Endodermal cell (in vitro differentiated cells): ENCODE results near the gene CUX1. TPM values are rescaled to one million over a fixed set of nuclear protein-coding genes. Genes with fewer than 3 reads are reported as not detected.

Experiments
- DNase-seq: peaks from one replicate; pipeline ENCODE4 v3.0.0-alpha.2; 2017
- H3K27ac ChIP-seq: 2 replicates; pipeline ENCODE4 v1.5.1; 2013; ENCODE audit warnings: mild to moderate bottlenecking, low read depth, low read length, moderate library complexity
- H3K27me3 ChIP-seq: 2 replicates; pipeline ENCODE4 v1.6.1; 2013; ENCODE audit warnings: mild to moderate bottlenecking, low read length, moderate library complexity; ENCODE audit not compliant: insufficient read depth, control insufficient read depth, poor library complexity, severe bottlenecking
- H3K36me3 ChIP-seq: 2 replicates; pipeline ENCODE4 v1.7.0; 2013; ENCODE audit warnings: mild to moderate bottlenecking, low read length, moderate library complexity; ENCODE audit not compliant: control insufficient read depth, insufficient read depth
- H3K4me1 ChIP-seq: one replicate; pipeline ENCODE4 v1.7.0; 2013; ENCODE audit warnings: low read length; ENCODE audit not compliant: control insufficient read depth, insufficient read depth
- H3K4me3 ChIP-seq: 2 replicates; pipeline ENCODE4 v1.5.1; 2013; ENCODE audit warnings: mild to moderate bottlenecking, low read length, moderate library complexity
- H3K9ac ChIP-seq: 2 replicates; pipeline ENCODE4 v1.6.1; 2013; ENCODE audit warnings: mild to moderate bottlenecking, low read length, moderate library complexity; ENCODE audit not compliant: poor library complexity, severe bottlenecking; ENCODE audit errors: extremely low read depth
- H3K9me3 ChIP-seq: 2 replicates; pipeline ENCODE4 v1.6.1; 2013; ENCODE audit warnings: mild to moderate bottlenecking, low read length, moderate library complexity; ENCODE audit not compliant: control insufficient read depth
- H3K27ac Mint-ChIP-seq: 2 replicates; pipeline ENCODE4 v1.8.0; 2020; ENCODE audit warnings: mixed read lengths
- H3K27me3 Mint-ChIP-seq: 2 replicates; pipeline ENCODE4 v1.8.0; 2021; ENCODE audit warnings: mild to moderate bottlenecking, mixed read lengths; ENCODE audit not compliant: insufficient read depth
- H3K36me3 Mint-ChIP-seq: 2 replicates; pipeline ENCODE4 v1.8.0; 2020; ENCODE audit warnings: low read depth, mixed read lengths
- H3K4me1 Mint-ChIP-seq: 2 replicates; pipeline ENCODE4 v1.8.0; 2020; ENCODE audit warnings: mixed read lengths
- H3K4me3 Mint-ChIP-seq: 2 replicates; pipeline ENCODE4 v1.8.0; 2020; ENCODE audit warnings: mild to moderate bottlenecking, moderate library complexity, mixed read lengths
- H3K9me3 Mint-ChIP-seq: 2 replicates; pipeline ENCODE4 v1.8.0; 2020; ENCODE audit warnings: mild to moderate bottlenecking, mixed read lengths
- WGBS, 2 experiments: methylation state at CpG; one replicate each; pipeline versions ENCODE4 v1.1.5 to v1.1.7; 2013; ENCODE audit warnings: missing lambda C conversion rate in 2 of 2, mixed read lengths in 1 of 2; ENCODE audit not compliant: insufficient coverage in 1 of 2, insufficient read length in 1 of 2; 5-methylcytosine and 5-hydroxymethylcytosine counted together
- total RNA-seq, 2 donors: library from RNA; stranded (reverse); fragmentation: NEBNext Ultra II Directional in 1 of 2; extraction: Animal tissue kit (Norgen Biotek cat#: 25700) in 1 of 2; gene quantifications; 2 replicates in 1 of 2; 3 replicates in 1 of 2; pipeline ENCODE4 v1.2.1, GENCODE V29; 2021
- TF ChIP-seq, protein P1 (sequence below): fragments of 200-600 bp; sonication (generic); conservative IDR thresholded peaks from 2 replicates; pipeline ENCODE4 v1.5.0; 2021; ENCODE audit warnings: antibody characterized with exemption, mild to moderate bottlenecking

Gene CUX1
- total RNA-seq, 2 donors from 2014 or later, result 85.1 to 108 TPM

DNA sequence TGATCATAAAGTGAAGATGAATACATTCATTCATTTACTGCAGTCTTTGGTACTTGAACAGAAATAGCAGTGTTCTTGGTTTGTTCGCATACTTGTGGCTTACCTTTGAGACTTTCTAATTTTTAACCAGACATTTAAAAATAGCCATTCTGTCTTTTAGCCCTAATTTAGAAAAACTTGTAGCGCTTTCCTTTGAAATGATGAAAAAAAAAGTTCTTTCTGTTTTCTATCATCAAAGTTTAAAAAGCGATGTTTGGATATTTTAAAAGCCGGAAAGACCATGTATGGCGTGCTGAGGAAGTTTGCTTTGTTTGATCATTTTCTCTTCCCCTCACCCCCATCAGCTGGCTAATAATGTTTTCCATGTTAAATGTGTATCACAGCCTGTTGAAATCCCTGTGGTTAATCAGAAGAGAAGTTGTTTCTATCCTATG lies 116.3 kb downstream of the CUX1 start:
- H3K27me3 ChIP-seq, result no peaks in the 10 kb centered on the region
- Mint-ChIP-seq H3K27ac (peak overlapping the region; percentile 96), H3K9me3 (peaks cover 20% of the 10 kb centered on the region), H3K36me3 (peaks cover 27% of the 10 kb centered on the region), H3K27me3 (no peaks in the 10 kb centered on the region), H3K4me1 (peaks cover 67% of the 10 kb centered on the region), H3K4me3 (peak overlapping the region; percentile 45)
- 79 to 100% methylated on average over 1 to 4 of the region's 5 CpGs for WGBS, 2 experiments
- H3K4me3 ChIP-seq, result peak overlapping the region; percentile 65
- H3K36me3 ChIP-seq, result peaks cover 25% of the 10 kb centered on the region
- peak overlapping the region; percentile 78 for H3K9ac ChIP-seq
- TF ChIP-seq, protein P1, sequence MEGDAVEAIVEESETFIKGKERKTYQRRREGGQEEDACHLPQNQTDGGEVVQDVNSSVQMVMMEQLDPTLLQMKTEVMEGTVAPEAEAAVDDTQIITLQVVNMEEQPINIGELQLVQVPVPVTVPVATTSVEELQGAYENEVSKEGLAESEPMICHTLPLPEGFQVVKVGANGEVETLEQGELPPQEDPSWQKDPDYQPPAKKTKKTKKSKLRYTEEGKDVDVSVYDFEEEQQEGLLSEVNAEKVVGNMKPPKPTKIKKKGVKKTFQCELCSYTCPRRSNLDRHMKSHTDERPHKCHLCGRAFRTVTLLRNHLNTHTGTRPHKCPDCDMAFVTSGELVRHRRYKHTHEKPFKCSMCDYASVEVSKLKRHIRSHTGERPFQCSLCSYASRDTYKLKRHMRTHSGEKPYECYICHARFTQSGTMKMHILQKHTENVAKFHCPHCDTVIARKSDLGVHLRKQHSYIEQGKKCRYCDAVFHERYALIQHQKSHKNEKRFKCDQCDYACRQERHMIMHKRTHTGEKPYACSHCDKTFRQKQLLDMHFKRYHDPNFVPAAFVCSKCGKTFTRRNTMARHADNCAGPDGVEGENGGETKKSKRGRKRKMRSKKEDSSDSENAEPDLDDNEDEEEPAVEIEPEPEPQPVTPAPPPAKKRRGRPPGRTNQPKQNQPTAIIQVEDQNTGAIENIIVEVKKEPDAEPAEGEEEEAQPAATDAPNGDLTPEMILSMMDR, result no peak
- peaks cover 32% of the 10 kb centered on the region for H3K4me1 ChIP-seq
- no peak for DNase-seq
- no peak overlapping the region for H3K27ac ChIP-seq
- H3K9me3 ChIP-seq, result peaks cover 17% of the 10 kb centered on the region

DNA sequence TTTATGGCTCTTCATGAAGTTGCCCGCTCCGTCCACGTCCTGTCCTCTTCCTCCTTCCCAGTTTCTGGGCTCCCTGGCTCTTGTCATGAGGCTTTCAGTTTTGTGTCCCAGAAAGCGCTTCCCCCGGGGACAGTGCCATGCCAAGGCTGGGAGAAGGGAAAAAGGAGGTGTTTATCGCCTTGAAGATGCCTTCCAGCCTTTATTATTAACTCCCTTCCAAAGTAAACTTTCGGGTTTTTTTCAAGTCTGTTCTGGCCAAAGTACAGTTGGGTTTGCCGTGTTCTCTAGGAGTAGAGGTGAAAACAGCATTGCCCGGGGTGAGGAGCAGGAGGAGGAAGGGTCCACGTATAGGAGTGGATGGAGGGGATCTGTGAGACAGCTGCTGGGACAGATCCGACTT lies 117.2 kb downstream of the CUX1 start:
- H3K9me3 ChIP-seq, result peaks cover 10% of the 10 kb centered on the region
- WGBS, 2 experiments, result 39 to 80% methylated on average over 1 to 11 of the region's 11 CpGs
- H3K36me3 ChIP-seq, result peaks cover 24% of the 10 kb centered on the region
- H3K4me1 Mint-ChIP-seq, result peaks cover 67% of the 10 kb centered on the region
- no peaks in the 10 kb centered on the region for H3K27me3 ChIP-seq
- peak overlapping the region; percentile 45 for H3K4me3 Mint-ChIP-seq
- H3K36me3 Mint-ChIP-seq, result peaks cover 27% of the 10 kb centered on the region
- H3K4me1 ChIP-seq, result peaks cover 32% of the 10 kb centered on the region
- H3K27ac Mint-ChIP-seq, result peak overlapping the region; percentile 96
- H3K4me3 ChIP-seq, result peak overlapping the region; percentile 65
- TF ChIP-seq, protein P1, result no peak
- DNase-seq, result peak; percentile 84
- H3K27me3 Mint-ChIP-seq, result no peaks in the 10 kb centered on the region
- peak overlapping the region; percentile 78 for H3K9ac ChIP-seq
- H3K9me3 Mint-ChIP-seq, result peaks cover 19% of the 10 kb centered on the region
- H3K27ac ChIP-seq, result peak overlapping the region; percentile 40

DNA sequence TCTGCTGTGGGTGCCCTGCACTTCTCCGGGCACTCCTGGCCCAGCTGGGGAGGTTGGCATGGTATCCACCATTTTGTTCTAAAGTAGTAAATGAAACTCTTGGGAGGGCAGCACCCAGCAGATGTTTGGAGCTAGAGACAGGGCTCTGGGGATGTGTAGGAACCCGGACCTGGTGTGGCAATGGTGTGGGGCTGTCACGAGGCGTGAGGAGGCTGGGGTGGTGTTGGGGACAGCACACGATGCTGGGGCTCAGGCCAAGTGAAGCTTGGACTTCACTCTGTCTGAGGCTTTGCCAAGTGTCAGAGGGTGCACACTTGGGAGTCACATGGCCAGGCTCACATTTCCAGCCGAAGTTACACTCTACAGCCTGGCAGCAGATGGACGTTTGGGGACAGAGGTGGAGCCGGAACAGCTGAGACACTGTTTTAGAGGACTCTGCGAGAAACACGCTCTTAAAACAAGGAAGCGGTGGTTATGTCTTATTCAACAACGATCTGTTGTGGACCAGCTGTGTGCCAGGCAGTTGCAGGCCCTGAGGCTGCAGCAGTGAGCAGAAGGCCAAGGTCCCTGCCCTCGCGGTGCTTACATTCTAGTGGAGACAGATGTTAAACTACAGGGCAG lies 118.2 kb downstream of the CUX1 start:
- Mint-ChIP-seq H3K4me1 (peaks cover 69% of the 10 kb centered on the region), H3K9me3 (peaks cover 9% of the 10 kb centered on the region), H3K27ac (peak overlapping the region; percentile 96), H3K27me3 (no peaks in the 10 kb centered on the region), H3K4me3 (peak overlapping the region; percentile 45), H3K36me3 (peaks cover 16% of the 10 kb centered on the region)
- TF ChIP-seq, protein P1, result no peak
- Histone ChIP-seq H3K9me3 (no peaks in the 10 kb centered on the region), H3K36me3 (peaks cover 14% of the 10 kb centered on the region), H3K27ac (no peak overlapping the region), H3K4me3 (no peak overlapping the region), H3K27me3 (no peaks in the 10 kb centered on the region), H3K9ac (no peak overlapping the region), H3K4me1 (peaks cover 34% of the 10 kb centered on the region)
- WGBS, 2 experiments, result 74 to 77% methylated on average over 13 to 14 of the region's 14 CpGs
- DNase-seq, result peak; percentile 68
